Fibroblast of mammary gland (primary cell): ENCODE data around the gene WDR86.
A peak's percentile ranks its signal among the peaks of the same experiment; 100 is the strongest.

Experiments
- DNase-seq: peaks from one replicate; pipeline ENCODE4 v3.0.0-alpha.2; 2010; ENCODE audit warnings: low read depth
- H3K4me3 ChIP-seq: 2 replicates; pipeline ENCODE4 v1.5.1; 2011; ENCODE audit warnings: low read depth, mild to moderate bottlenecking, low read length, moderate library complexity; ENCODE audit not compliant: control insufficient read depth
- CTCF ChIP-seq: conservative IDR thresholded peaks from 2 replicates; pipeline ENCODE4 v1.5.1; 2011; ENCODE audit warnings: low read depth, low read length, inconsistent platforms; ENCODE audit not compliant: control insufficient read depth, insufficient read depth

The WDR86 gene

GRCh38 chr7:151431768-151432311 is 22.0 kb upstream of the WDR86 start:
- DNase-seq, result no peak
- no peak for TF ChIP-seq CTCF
- H3K4me3 ChIP-seq, result no peak overlapping the region

- H3K4me3 ChIP-seq, result no peak overlapping the region
- DNase-seq, result no peak
- no peak for TF ChIP-seq CTCF
Measured at GRCh38 chr7:151431281-151431767, 21.5 kb upstream of the WDR86 start.

- no peak for DNase-seq
- TF ChIP-seq CTCF, result no peak
- no peak overlapping the region for H3K4me3 ChIP-seq
Measured at GRCh38 chr7:151430391-151431205, 20.8 kb upstream of the WDR86 start.

GRCh38 chr7:151429560-151430331 is 19.9 kb upstream of the WDR86 start:
- peak; percentile 19 for TF ChIP-seq CTCF
- DNase-seq, result peak; percentile 41
- H3K4me3 ChIP-seq, result no peak overlapping the region

- no peak overlapping the region for H3K4me3 ChIP-seq
- TF ChIP-seq CTCF, result no peak
- no peak for DNase-seq
Measured at GRCh38 chr7:151429237-151429559, 19.4 kb upstream of the WDR86 start.

- H3K4me3 ChIP-seq, result no peak overlapping the region
- DNase-seq, result peak; percentile 79
- no peak for TF ChIP-seq CTCF
Measured at GRCh38 chr7:151428378-151429236, 18.8 kb upstream of the WDR86 start.
